Measurements from ENCODE around the gene BBS1.

The BBS1 gene

GRCh38 chr11:66559866-66560676 lies 49.6 kb downstream of the BBS1 start:
- H3K9ac ChIP-seq (ENCODE audit: low read depth, low read length) = no peak overlapping the region
- no peaks in the 10 kb centered on the region for H3K9me3 ChIP-seq (ENCODE audit: control insufficient read depth, insufficient read depth, low read length)
- no peaks in the 10 kb centered on the region for H3K36me3 ChIP-seq (ENCODE audit: insufficient read depth, low read length)
- no peaks in the 10 kb centered on the region for H3K4me1 ChIP-seq (ENCODE audit: insufficient read depth, low read length)

DNA sequence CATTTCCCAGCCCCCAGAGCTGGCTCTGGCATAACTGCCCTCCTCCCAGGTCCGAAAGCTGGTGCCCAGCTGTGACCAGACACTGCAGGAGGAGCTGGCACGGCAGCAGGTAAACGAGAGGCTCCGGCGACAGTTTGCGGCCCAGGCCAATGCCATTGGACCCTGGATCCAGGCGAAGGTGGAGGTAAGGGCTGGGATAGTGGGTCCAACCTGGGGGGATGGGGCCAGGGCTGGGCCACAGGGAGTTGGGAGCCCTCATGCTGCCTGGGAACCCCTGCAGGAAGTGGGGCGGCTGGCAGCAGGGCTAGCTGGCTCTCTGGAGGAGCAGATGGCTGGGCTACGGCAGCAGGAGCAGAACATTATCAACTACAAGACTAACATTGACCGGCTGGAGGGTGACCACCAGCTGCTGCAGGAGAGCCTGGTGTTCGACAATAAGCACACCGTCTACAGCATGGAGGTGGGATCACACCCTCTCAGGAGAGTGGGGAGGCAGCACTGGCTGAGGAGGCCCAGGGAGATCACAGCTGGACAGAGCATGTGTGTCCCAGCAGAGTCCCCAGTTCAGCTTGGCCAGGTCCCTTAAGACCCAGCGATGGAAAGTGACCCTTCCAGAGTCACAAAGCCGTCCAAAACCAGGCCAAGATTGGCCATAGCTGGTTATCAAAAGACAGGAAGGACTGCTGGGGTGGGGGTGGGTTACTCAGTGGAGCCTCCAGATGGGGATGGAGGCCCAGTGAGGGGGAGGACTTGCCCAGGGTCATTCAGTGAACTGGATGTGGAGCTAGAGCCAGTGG lies 50.9 kb downstream of the BBS1 start:
- Histone ChIP-seq H3K36me3 (ENCODE audit: insufficient read depth, low read length) (no peaks in the 10 kb centered on the region), H3K9me3 (ENCODE audit: control insufficient read depth, insufficient read depth, low read length) (no peaks in the 10 kb centered on the region), H3K9ac (ENCODE audit: low read depth, low read length) (no peak overlapping the region), H3K4me1 (ENCODE audit: insufficient read depth, low read length) (no peaks in the 10 kb centered on the region)

DNA sequence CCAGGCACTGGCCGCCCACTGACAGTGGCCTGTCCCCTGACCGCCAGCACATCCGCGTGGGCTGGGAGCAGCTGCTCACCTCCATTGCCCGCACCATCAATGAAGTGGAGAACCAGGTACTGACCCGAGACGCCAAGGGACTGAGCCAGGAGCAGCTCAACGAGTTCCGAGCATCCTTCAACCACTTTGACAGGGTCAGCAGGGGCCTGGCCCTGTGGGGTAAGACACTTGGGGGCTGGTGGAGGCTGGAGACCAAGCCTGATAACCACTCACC lies 51.5 kb downstream of the BBS1 start:
- Histone ChIP-seq H3K4me1 (ENCODE audit: insufficient read depth, low read length) (no peaks in the 10 kb centered on the region), H3K36me3 (ENCODE audit: insufficient read depth, low read length) (no peaks in the 10 kb centered on the region), H3K9me3 (ENCODE audit: control insufficient read depth, insufficient read depth, low read length) (no peaks in the 10 kb centered on the region), H3K9ac (ENCODE audit: low read depth, low read length) (no peak overlapping the region)

GRCh38 chr11:66562275-66562674 lies 51.8 kb downstream of the BBS1 start:
- H3K4me1 ChIP-seq (ENCODE audit: insufficient read depth, low read length) = no peaks in the 10 kb centered on the region
- no peaks in the 10 kb centered on the region for H3K36me3 ChIP-seq (ENCODE audit: insufficient read depth, low read length)
- H3K9me3 ChIP-seq (ENCODE audit: control insufficient read depth, insufficient read depth, low read length) = no peaks in the 10 kb centered on the region
- no peak overlapping the region for H3K9ac ChIP-seq (ENCODE audit: low read depth, low read length)

- no peaks in the 10 kb centered on the region for H3K36me3 ChIP-seq (ENCODE audit: insufficient read depth, low read length)
- H3K9ac ChIP-seq (ENCODE audit: low read depth, low read length) = no peak overlapping the region
- H3K9me3 ChIP-seq (ENCODE audit: control insufficient read depth, insufficient read depth, low read length) = no peaks in the 10 kb centered on the region; the same call in 1 of the 2 replicates
- no peaks in the 10 kb centered on the region for H3K4me1 ChIP-seq (ENCODE audit: insufficient read depth, low read length)
Observed at GRCh38 chr11:66562907-66563583, 52.6 kb downstream of the BBS1 start.

DNA sequence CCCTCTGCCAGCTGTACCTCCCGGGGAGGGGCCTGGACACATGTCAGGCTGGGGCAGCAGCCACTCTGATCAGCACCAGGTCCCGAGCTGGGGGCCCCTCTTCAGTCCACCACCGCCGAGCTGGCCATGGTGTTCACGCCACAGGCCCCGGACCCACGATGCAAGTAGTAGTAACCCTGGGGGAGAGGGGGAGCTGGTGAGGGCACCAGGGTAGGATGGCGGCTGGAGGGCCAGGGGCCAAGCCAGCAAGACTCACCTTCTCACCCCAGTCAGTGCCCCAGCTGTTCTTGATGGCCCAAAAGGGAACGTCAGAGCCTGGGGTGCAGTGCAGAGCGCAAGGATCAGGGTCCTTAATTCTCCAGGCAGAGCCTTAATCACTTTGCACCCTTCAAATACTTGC lies 53.4 kb downstream of the BBS1 start:
- Histone ChIP-seq H3K9ac (ENCODE audit: low read depth, low read length) (no peak overlapping the region), H3K36me3 (ENCODE audit: insufficient read depth, low read length) (no peaks in the 10 kb centered on the region), H3K4me1 (ENCODE audit: insufficient read depth, low read length) (no peaks in the 10 kb centered on the region), H3K9me3 (ENCODE audit: control insufficient read depth, insufficient read depth, low read length) (no peaks in the 10 kb centered on the region; the same call in 1 of the 2 replicates)

DNA sequence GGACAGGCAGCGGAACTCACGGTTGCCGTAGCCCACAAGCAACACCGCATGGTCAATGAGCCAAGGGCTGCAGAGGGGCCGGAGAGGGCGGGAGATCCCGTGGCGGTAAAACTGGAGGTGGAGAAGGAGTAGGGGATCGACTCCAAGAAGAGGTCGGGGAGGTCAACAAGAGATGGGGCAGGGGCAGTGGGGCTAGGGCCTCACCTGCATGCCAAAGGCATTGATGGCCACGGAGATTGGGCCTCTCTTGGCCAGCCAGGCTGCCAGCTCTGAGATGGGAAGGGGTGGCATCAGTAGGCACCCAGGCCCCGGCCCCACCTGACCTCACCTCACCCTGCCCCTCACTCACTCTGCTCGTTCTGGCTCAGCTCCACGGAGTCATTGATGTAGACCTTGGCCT lies 54.1 kb downstream of the BBS1 start:
- no peaks in the 10 kb centered on the region; the same call in 1 of the 2 replicates for H3K9me3 ChIP-seq (ENCODE audit: control insufficient read depth, insufficient read depth, low read length)
- no peaks in the 10 kb centered on the region for H3K4me1 ChIP-seq (ENCODE audit: insufficient read depth, low read length)
- no peak overlapping the region for H3K9ac ChIP-seq (ENCODE audit: low read depth, low read length)
- no peaks in the 10 kb centered on the region for H3K36me3 ChIP-seq (ENCODE audit: insufficient read depth, low read length)

DNA sequence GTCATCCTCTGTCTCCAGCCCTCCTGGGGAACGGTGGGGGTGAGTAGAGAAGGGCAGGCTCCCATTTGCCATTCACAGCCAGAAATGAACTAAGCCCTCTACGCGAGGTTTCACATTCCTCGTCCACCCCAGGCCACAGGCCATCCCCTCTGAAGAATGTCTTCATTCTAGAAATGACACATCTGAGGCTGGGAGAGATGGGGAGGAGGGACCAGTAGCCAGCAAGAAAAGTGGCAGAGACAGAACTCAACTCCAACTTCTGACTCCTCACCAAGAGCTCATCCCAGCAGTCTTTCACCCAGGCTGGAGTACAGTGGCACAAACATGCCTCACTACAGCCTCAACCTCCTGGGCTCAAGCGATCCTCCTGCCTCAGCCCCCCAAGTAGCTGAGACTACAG lies 54.5 kb downstream of the BBS1 start:
- Histone ChIP-seq H3K36me3 (ENCODE audit: insufficient read depth, low read length) (no peaks in the 10 kb centered on the region), H3K9ac (ENCODE audit: low read depth, low read length) (no peak overlapping the region), H3K4me1 (ENCODE audit: insufficient read depth, low read length) (peaks cover 4% of the 10 kb centered on the region; the same call in 1 of the 2 replicates), H3K9me3 (ENCODE audit: control insufficient read depth, insufficient read depth, low read length) (no peaks in the 10 kb centered on the region; the same call in 1 of the 2 replicates)

- H3K9me3 ChIP-seq (ENCODE audit: control insufficient read depth, insufficient read depth, low read length) = no peaks in the 10 kb centered on the region; the same call in 1 of the 2 replicates
- H3K9ac ChIP-seq (ENCODE audit: low read depth, low read length) = no peak overlapping the region
- peaks cover 15% of the 10 kb centered on the region for H3K4me1 ChIP-seq (ENCODE audit: insufficient read depth, low read length)
- H3K36me3 ChIP-seq (ENCODE audit: insufficient read depth, low read length) = no peaks in the 10 kb centered on the region
Observed at GRCh38 chr11:66566221-66566620, 55.8 kb downstream of the BBS1 start.

DNA sequence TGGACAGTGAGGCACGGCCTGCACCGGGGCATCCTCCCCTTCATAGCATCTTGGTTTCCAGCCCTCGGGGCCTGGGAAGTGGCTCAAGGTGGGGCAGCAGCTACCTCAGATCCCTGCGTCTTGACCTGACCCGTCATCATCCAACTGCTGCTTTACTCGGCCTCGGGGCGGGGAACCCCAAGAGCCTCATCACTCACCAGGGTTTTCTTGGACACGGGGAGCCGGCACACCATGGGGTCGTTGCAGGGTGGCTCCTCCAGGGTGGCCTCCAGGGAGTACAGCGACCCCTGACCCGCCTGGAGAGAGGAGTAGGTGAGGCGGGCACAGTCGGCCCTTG lies 57.3 kb downstream of the BBS1 start:
- H3K36me3 ChIP-seq (ENCODE audit: insufficient read depth, low read length) = no peaks in the 10 kb centered on the region
- no peaks in the 10 kb centered on the region; the same call in 1 of the 2 replicates for H3K9me3 ChIP-seq (ENCODE audit: control insufficient read depth, insufficient read depth, low read length)
- H3K4me1 ChIP-seq (ENCODE audit: insufficient read depth, low read length) = peaks cover 15% of the 10 kb centered on the region
- peak overlapping the region; percentile 36; the same call in 1 of the 2 replicates for H3K9ac ChIP-seq (ENCODE audit: low read depth, low read length)

GRCh38 chr11:66568124-66568916 lies 57.9 kb downstream of the BBS1 start, which contains the start of gene CTSF:
CTSF (minus strand) TSS chr11:66568606; CDS start chr11:66568486, 120 bp downstream.
- Histone ChIP-seq H3K9ac (ENCODE audit: low read depth, low read length) (peak within 1 kb of the TSS; percentile 36; the same call in 1 of the 2 replicates), H3K36me3 (ENCODE audit: insufficient read depth, low read length) (no peaks in the 10 kb centered on the region), H3K4me1 (ENCODE audit: insufficient read depth, low read length) (peaks cover 15% of the 10 kb centered on the region), H3K9me3 (ENCODE audit: control insufficient read depth, insufficient read depth, low read length) (no peaks in the 10 kb centered on the region; the same call in 1 of the 2 replicates)

- Histone ChIP-seq H3K9ac (ENCODE audit: low read depth, low read length) (no peak overlapping the region), H3K4me1 (ENCODE audit: insufficient read depth, low read length) (peaks cover 15% of the 10 kb centered on the region), H3K9me3 (ENCODE audit: control insufficient read depth, insufficient read depth, low read length) (no peaks in the 10 kb centered on the region; the same call in 1 of the 2 replicates), H3K36me3 (ENCODE audit: insufficient read depth, low read length) (no peaks in the 10 kb centered on the region)
Observed at GRCh38 chr11:66569076-66569475, 58.6 kb downstream of the BBS1 start.

DNA sequence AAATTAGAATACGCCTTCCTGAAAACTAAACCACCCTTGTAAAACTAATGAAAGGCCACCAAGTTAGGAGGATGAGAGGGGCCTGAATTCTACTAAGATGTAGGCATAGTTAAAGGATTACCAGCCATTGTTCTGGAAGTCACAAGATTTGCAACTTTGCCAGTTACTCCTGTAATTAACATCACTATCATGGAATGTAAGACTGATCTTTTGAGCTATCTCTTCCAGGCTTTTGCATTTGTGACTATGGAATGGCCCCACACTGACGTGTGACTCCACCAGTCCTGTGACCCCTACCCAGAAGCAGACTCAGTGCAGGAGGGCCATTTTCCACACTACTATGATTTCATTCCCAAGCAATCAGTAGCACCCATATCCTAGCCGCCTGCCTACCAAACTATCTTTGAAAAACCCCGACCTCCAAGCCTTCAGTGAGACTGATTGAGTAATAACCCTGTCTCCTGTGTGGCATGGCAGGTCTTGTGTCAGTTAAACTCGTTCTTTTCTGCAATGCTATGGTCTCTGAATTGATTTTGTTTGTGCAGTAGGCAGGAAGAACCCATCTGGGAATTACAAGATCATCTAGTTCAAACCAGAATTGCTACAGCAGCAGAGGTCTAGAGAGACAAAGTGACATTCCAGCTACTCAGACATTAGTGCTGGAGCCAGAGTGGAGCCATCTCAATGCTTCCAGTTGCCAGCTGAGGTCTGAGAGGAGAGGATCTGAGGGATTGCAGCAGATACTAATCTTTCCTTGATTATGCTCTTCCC lies 59.8 kb downstream of the BBS1 start:
- Histone ChIP-seq H3K4me1 (ENCODE audit: insufficient read depth, low read length) (peaks cover 15% of the 10 kb centered on the region), H3K36me3 (ENCODE audit: insufficient read depth, low read length) (no peaks in the 10 kb centered on the region), H3K9me3 (ENCODE audit: control insufficient read depth, insufficient read depth, low read length) (no peaks in the 10 kb centered on the region; the same call in 1 of the 2 replicates), H3K9ac (ENCODE audit: low read depth, low read length) (no peak overlapping the region)
